Skeletal muscle cell (primary cell): ENCODE data around the gene IFT122.
A peak's percentile ranks its signal among the peaks of the same experiment; 100 is the strongest.

ENCODE experiments used
- DNase-seq: peaks from one replicate; pipeline ENCODE4 v3.0.0-alpha.2; 2010; ENCODE audit warnings: low read depth
- H3K4me3 ChIP-seq: 2 replicates; pipeline ENCODE4 v1.5.1; 2011; ENCODE audit warnings: low read depth, mild to moderate bottlenecking, control low read depth, low read length, moderate library complexity

IFT122 gene

GRCh38 chr3:129415378-129415777, 24.6 kb upstream of the IFT122 start:
- no peak overlapping the region for H3K4me3 ChIP-seq
- no peak for DNase-seq

GRCh38 chr3:129415830-129416229, 24.2 kb upstream of the IFT122 start:
- H3K4me3 ChIP-seq, result no peak overlapping the region
- no peak for DNase-seq

- no peak for DNase-seq
These were observed 23.6 kb upstream of the IFT122 start for GRCh38 chr3:129416415-129416814.

GRCh38 chr3:129417326-129417725, 22.7 kb upstream of the IFT122 start:
- no peak overlapping the region for H3K4me3 ChIP-seq
- no peak for DNase-seq

More at GRCh38 chr3:129416415-129416814, 23.6 kb upstream of the IFT122 start:
- H3K4me3 ChIP-seq, result no peak overlapping the region

GRCh38 chr3:129418041-129418973, 21.7 kb upstream of the IFT122 start:
- no peak overlapping the region for H3K4me3 ChIP-seq
- no peak for DNase-seq

GRCh38 chr3:129419476-129419875, 20.5 kb upstream of the IFT122 start:
- no peak for DNase-seq
- no peak overlapping the region for H3K4me3 ChIP-seq

GRCh38 chr3:129421236-129421883, 18.7 kb upstream of the IFT122 start:
- H3K4me3 ChIP-seq, result no peak overlapping the region
- no peak for DNase-seq

- DNase-seq, result no peak
- no peak overlapping the region for H3K4me3 ChIP-seq
These were observed 17.9 kb upstream of the IFT122 start for GRCh38 chr3:129421988-129422745.

- no peak for DNase-seq
- H3K4me3 ChIP-seq, result no peak overlapping the region
These were observed 17.1 kb upstream of the IFT122 start for GRCh38 chr3:129422897-129423296.

- no peak overlapping the region for H3K4me3 ChIP-seq
- DNase-seq, result no peak
These were observed 15.7 kb upstream of the IFT122 start for GRCh38 chr3:129424185-129424841.

GRCh38 chr3:129425213-129425612, 14.8 kb upstream of the IFT122 start:
- no peak for DNase-seq
- no peak overlapping the region for H3K4me3 ChIP-seq

GRCh38 chr3:129425619-129426018, 14.4 kb upstream of the IFT122 start:
- DNase-seq, result no peak
- H3K4me3 ChIP-seq, result no peak overlapping the region

GRCh38 chr3:129428007-129428375, 12.0 kb upstream of the IFT122 start:
- peak overlapping the region; percentile 59 for H3K4me3 ChIP-seq
- DNase-seq, result no peak

- H3K4me3 ChIP-seq, result peak within 1 kb of the TSS; percentile 59
- peak; percentile 71 for DNase-seq
These were observed 11.5 kb upstream of the IFT122 start, which contains the start of gene EFCAB12 for GRCh38 chr3:129428376-129429079. Gene EFCAB12 (minus strand): TSS chr3:129428636. CDS start chr3:129428488, 148 bp downstream.

GRCh38 chr3:129429080-129429451, 11.0 kb upstream of the IFT122 start:
- no peak overlapping the region for H3K4me3 ChIP-seq
- DNase-seq, result no peak

GRCh38 chr3:129429602-129430001, 10.4 kb upstream of the IFT122 start:
- H3K4me3 ChIP-seq, result no peak overlapping the region
- no peak for DNase-seq

- no peak for DNase-seq
- H3K4me3 ChIP-seq, result no peak overlapping the region
These were observed 8.0 kb upstream of the IFT122 start for GRCh38 chr3:129432036-129432435.

- no peak overlapping the region for H3K4me3 ChIP-seq
- DNase-seq, result no peak
These were observed 7.4 kb upstream of the IFT122 start for GRCh38 chr3:129432671-129433070.

GRCh38 chr3:129433565-129433964, 6.5 kb upstream of the IFT122 start:
- no peak for DNase-seq
- no peak overlapping the region for H3K4me3 ChIP-seq
